RWPE1 (cell line): ENCODE results near the gene EXOSC2.

ENCODE experiments used
- CTCF ChIA-PET: fragments of 350-600 bp; sonication (Branson Sonifier 250); formaldehyde crosslinking; extraction: SDS; loops from one replicate; lab custom pipeline; 2021; lab: Yijun Ruan, JAX
- POLR2A ChIA-PET: fragments of 400-600 bp; formaldehyde crosslinking; extraction: SDS; loops from one replicate; lab custom pipeline; 2020; ENCODE audit warnings: antibody characterized with exemption; ENCODE audit not compliant: low non-redundant PET; lab: Yijun Ruan, JAX
- DNase-seq: peaks from one replicate; pipeline ENCODE4 v3.0.0; 2012; ENCODE audit warnings: low spot score
- H3K27ac ChIP-seq: fragments of 450-650 bp; 2 replicates; pipeline ENCODE4 v1.5.1; 2017
- TF ChIP-seq, protein P1 (sequence below): fragments of 450-650 bp; conservative IDR thresholded peaks from 2 replicates; pipeline ENCODE4 v1.5.1; 2017; ENCODE audit warnings: low read depth, mild to moderate bottlenecking

The EXOSC2 gene

DNA sequence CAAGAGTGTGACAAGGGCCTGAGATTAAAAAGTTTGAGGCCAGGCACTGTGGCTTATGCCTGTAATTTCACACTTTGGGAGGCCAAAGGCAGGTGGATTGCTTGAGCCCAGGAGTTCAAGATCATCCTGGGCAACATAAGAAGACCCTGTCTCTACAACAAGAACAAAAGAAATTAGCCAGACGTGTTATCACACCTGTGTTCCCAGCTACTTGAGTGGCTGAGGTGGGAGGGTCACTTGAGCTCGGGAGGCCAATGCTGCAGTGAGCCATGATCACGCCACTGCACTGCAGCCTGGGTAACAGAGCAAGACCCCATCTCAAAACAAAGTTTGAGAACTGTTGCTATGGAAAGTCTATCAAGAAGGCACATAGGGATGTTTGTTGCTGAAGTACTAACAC is 25.0 kb downstream of the EXOSC2 start:
- no peak overlapping the region for H3K27ac ChIP-seq
- ChIA-PET POLR2A (no interaction called here), CTCF (interaction anchor here (0.6 to 0.7 kb wide), 2 partner anchors 8 to 1819 kb away, joined by 4 read pairs; no protein-coding TSS in a partner anchor)
- TF ChIP-seq, protein P1, sequence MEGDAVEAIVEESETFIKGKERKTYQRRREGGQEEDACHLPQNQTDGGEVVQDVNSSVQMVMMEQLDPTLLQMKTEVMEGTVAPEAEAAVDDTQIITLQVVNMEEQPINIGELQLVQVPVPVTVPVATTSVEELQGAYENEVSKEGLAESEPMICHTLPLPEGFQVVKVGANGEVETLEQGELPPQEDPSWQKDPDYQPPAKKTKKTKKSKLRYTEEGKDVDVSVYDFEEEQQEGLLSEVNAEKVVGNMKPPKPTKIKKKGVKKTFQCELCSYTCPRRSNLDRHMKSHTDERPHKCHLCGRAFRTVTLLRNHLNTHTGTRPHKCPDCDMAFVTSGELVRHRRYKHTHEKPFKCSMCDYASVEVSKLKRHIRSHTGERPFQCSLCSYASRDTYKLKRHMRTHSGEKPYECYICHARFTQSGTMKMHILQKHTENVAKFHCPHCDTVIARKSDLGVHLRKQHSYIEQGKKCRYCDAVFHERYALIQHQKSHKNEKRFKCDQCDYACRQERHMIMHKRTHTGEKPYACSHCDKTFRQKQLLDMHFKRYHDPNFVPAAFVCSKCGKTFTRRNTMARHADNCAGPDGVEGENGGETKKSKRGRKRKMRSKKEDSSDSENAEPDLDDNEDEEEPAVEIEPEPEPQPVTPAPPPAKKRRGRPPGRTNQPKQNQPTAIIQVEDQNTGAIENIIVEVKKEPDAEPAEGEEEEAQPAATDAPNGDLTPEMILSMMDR = no peak
- DNase-seq = no peak

GRCh38 chr9:130720762-130721161 is 27.2 kb downstream of the EXOSC2 start:
- no peak for DNase-seq
- ChIA-PET CTCF (no interaction called here), POLR2A (no interaction called here)
- H3K27ac ChIP-seq = no peak overlapping the region
- TF ChIP-seq, protein P1 = no peak

DNA sequence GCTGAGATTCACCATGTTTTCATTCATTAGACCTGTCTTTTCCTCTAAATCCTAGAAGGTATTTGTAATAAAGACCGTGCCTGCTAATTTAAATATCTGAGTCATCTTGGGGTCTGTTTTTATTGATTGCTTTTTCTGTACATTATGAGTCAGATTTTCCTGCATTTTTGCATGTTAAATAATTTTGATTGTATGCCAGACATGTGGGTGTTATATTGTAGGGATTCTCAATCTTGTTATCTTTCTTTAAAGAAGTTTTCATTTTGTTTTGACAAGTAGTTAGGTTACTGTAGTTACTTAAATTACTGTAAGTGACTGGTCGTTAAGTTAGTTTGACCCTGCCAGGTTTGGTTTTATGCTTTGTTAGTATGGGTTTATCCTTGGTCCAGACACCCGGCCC is 35.1 kb downstream of the EXOSC2 start:
- DNase-seq = peak; percentile 88
- peak overlapping the region; percentile 69 for H3K27ac ChIP-seq
- ChIA-PET POLR2A (interaction anchor here (0.7 kb wide), 1 partner anchor 231 kb away, joined by 4 read pairs; no protein-coding TSS in a partner anchor), CTCF (interaction anchor here (0.7 kb wide), 1 partner anchor 293 kb away, joined by 4 read pairs; no protein-coding TSS in a partner anchor)
- TF ChIP-seq, protein P1 = no peak

DNA sequence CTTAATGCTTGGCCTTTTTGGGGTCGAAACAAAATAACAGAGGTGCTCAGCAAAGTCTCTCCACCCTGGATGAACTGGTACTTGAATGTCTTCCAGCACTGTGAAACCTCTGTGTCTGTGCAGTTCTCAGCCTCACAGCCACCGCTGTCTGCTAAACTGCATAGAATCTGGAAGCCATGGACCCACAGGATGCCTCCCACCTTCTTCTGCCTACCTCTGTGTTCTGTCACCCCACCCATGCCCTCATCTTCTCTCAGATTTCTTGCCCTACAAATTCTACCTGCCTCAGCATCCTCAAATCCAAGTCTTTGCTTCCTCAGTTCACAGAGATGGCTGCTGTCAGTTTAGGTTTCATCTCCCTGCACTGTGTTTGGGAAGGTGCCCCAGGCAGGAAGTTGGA is 35.6 kb downstream of the EXOSC2 start:
- no peak for DNase-seq
- TF ChIP-seq, protein P1 = no peak
- ChIA-PET POLR2A (no interaction called here), CTCF (no interaction called here)
- H3K27ac ChIP-seq = peak overlapping the region; percentile 53

GRCh38 chr9:130731355-130731754 is 37.8 kb downstream of the EXOSC2 start:
- no peak for DNase-seq
- ChIA-PET CTCF (interaction anchor here (0.7 to 1.1 kb wide), 4 partner anchors 13 to 434 kb away, joined by 4 to 6 read pairs (median 4); no protein-coding TSS in a partner anchor), POLR2A (interaction anchor here (0.7 kb wide), 1 partner anchor 779 kb away, joined by 6 read pairs; no protein-coding TSS in a partner anchor)
- H3K27ac ChIP-seq = no peak overlapping the region
- TF ChIP-seq, protein P1 = no peak

DNA sequence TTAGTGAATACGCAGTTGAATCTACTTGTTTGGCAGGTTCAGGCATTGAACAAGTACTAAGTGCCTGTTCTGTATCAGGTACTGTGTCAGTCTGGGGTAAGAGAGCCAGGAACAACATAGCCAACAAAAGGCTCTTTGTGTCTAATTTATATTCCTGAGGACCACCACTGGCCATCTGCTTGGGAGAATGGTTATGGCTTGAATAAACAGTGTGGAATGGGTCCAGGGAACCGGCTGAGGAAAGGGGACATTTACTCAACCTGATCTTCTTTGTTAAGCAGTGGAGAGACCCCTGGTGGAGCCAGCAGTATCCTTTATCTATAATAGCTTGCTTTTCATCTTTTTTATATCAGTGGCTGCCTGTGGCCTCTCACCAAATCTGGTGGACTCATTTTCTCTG is 38.6 kb downstream of the EXOSC2 start:
- TF ChIP-seq, protein P1 = no peak
- ChIA-PET POLR2A (no interaction called here), CTCF (interaction anchor here (0.7 kb wide), 1 partner anchor 778 kb away, joined by 4 read pairs; no protein-coding TSS in a partner anchor)
- no peak overlapping the region for H3K27ac ChIP-seq
- peak; percentile 32 for DNase-seq
